ENCODE data around the gene LYPD8.

The LYPD8 gene

DNA sequence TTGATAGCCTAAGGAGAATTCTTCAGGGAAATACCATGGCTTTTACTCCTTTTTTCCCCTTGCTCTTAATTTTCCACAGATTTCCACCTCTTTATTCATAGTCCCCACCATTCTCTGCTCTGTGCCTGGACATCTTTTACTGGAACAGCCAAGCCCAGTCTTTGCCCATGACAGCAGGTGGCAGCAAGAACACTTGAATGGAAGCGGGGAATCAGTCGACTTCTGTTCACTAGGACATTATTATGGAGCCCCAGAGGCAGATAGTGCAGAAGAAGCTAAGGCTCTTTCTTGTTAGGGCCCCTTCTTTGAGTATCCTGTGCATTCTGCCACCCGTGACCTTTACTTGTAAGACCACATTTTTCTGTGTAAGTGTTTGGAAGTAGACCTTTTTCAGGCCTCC lies 59.3 kb downstream of the LYPD8 start:
- Mint-ChIP-seq H3K36me3 (peaks cover 7% of the 10 kb centered on the region), H3K27me3 (no peaks in the 10 kb centered on the region), H3K4me1 (peaks cover 22% of the 10 kb centered on the region), H3K27ac (peak overlapping the region; percentile 40), H3K9me3 (peaks cover 5% of the 10 kb centered on the region), H3K4me3 (no peak overlapping the region)
- peak; percentile 16 for ATAC-seq

DNA sequence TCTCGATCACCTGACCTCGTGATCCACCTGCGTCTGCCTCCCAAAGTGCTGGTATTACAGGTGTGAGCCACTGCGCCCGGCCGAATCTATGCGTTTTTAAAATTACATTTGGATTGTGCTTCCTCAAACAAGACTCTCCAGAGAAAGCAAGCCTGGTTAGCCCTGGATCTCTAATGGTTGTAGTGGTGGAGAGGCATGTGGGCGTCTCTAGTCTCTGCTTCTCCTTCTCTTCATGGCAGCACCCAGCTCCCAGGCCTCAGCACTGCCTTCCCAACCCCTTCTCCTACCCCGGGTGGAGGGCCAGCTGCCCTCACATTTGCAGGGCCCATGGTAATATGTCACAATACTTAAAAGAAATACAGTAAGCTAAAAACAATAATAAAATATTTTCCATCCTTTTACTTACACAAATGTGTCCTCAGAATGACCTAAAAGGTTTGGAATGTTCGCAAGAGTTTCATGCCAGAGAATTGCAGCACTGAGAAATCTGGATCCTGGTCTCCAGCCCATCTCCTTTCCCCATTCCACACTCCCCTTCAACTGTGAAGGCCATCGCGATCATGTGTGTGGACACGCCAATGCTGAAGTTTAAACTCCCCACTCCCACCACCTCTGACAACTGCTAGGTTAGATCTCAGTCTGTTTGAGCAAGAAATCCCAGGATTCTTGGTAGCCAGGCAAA lies 60.0 kb downstream of the LYPD8 start:
- peaks cover 7% of the 10 kb centered on the region for H3K36me3 Mint-ChIP-seq
- no peak for ATAC-seq
- peaks cover 5% of the 10 kb centered on the region for H3K9me3 Mint-ChIP-seq
- no peak overlapping the region for H3K4me3 Mint-ChIP-seq
- no peak overlapping the region for H3K27ac Mint-ChIP-seq
- peaks cover 22% of the 10 kb centered on the region for H3K4me1 Mint-ChIP-seq
- H3K27me3 Mint-ChIP-seq = no peaks in the 10 kb centered on the region

DNA sequence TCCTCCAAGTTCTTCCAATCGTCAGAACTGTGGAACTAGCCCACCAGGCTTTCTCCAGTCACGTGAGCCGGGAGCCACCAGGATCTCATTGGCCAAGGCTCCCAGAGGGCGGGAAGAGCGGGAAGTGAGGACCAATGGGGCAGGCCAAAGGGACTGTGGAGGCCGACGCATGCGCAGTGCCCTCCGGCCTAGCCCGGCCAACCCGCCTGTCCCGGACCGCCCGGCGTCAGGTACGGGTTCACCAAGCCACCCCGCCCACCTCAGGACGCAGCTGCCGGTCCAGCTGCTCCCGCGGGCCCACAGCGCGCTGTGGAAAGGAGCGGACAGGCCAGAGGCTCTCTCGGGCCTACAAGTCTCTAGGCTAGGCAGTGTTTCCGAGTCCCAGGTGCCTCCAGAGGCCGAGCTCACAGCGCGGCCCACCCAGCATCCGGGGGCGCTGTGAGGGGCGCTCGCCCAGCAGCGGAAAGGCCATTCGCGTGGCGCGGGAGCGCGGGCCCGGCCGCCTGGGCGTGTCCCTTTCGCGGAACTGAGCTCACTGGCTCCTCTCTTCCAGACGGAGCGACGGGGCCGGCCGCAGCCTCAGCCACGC lies 63.9 kb downstream of the LYPD8 start:
- Mint-ChIP-seq H3K4me1 (peaks cover 33% of the 10 kb centered on the region), H3K4me3 (no peak overlapping the region), H3K9me3 (peaks cover 14% of the 10 kb centered on the region), H3K27me3 (no peaks in the 10 kb centered on the region), H3K27ac (no peak overlapping the region), H3K36me3 (peaks cover 16% of the 10 kb centered on the region)
- no peak for ATAC-seq
